Body of pancreas (tissue), 4 donors: ENCODE results near the gene NFU1. TPM values are rescaled to one million over a fixed set of nuclear protein-coding genes. Genes with fewer than 3 reads are reported as not detected.
A peak's percentile ranks its signal among the peaks of the same experiment; 100 is the strongest.

ENCODE experiments used
- ATAC-seq: fragments of 150-250 bp; one replicate; pipeline ENCODE4 v1.9.1; 2016
- DNase-seq, 4 donors: peaks; one replicate each; pipeline ENCODE4 v3.0.0-alpha.2; 2019
- H3K27ac ChIP-seq, 4 donors: fragments of 200-600 bp; sonication (generic); 1 replicate in 3 of 4; 2 replicates in 1 of 4; pipeline versions ENCODE4 v1.5.1 to v1.6.1; 2016 to 2019; ENCODE audit warnings: mild to moderate bottlenecking in 1 of 4, mixed read lengths in 1 of 4, moderate library complexity in 1 of 4
- H3K27me3 ChIP-seq, 2 donors: fragments of 200-600 bp; sonication (generic); one replicate each; pipeline ENCODE4 v1.6.0; 2016; ENCODE audit warnings: mild to moderate bottlenecking in 1 of 2
- H3K36me3 ChIP-seq, 2 donors: fragments of 200-600 bp; sonication (generic); replicated peaks in 1 of 2; 2 replicates each; pipeline ENCODE4 v1.5.1; 2016; ENCODE audit warnings: low read depth in 2 of 2; ENCODE audit not compliant: insufficient read depth in 1 of 2
- H3K4me1 ChIP-seq: fragments of 200-600 bp; sonication (generic); one replicate; pipeline ENCODE4 v1.6.0; 2016
- H3K4me3 ChIP-seq, 2 donors: fragments of 200-600 bp; sonication (generic); 1 replicate in 1 of 2; 2 replicates in 1 of 2; pipeline ENCODE4 v1.5.1; 2016 to 2019
- H3K9me3 ChIP-seq, 3 donors: fragments of 200-600 bp; sonication (generic); 1 replicate in 2 of 3; 2 replicates in 1 of 3; pipeline ENCODE4 v1.5.1; 2016
- POLR2A ChIP-seq, 3 donors: fragments of 450-650 bp; IDR thresholded peaks; one replicate each; pipeline ENCODE4 v1.6.1; 2016; ENCODE audit warnings: antibody characterized with exemption in 3 of 3, mild to moderate bottlenecking in 2 of 3
- WGBS, 2 donors: methylation state at CpG; one replicate each; pipeline ENCODE4 v1.1.5; 2017; 5-methylcytosine and 5-hydroxymethylcytosine counted together
- intact Hi-C: fragments of 100-400 bp; cut with DNase I; formaldehyde crosslinking; loops from one replicate; pipeline ENCODE4 v1.15.1; 2023
- total RNA-seq, 2 donors: library from RNA; depleted of rRNA; stranded (reverse); fragments of >200 nt; gene quantifications; one replicate each; pipeline ENCODE4 v1.1.0, GENCODE V29; 2016
- TF ChIP-seq, protein P1 (sequence below), 7 experiments: fragments of 450-650 bp in 4 of 7; fragments of 200-600 bp in 3 of 7; sonication (generic) in 3 of 7; IDR thresholded peaks; one replicate each; pipeline ENCODE4 v1.5.1; 2016 to 2019; ENCODE audit warnings: antibody characterized with exemption in 7 of 7

Gene NFU1
- 10 to 100 TPM; 12.9 to 29.1 TPM for total RNA-seq

DNA sequence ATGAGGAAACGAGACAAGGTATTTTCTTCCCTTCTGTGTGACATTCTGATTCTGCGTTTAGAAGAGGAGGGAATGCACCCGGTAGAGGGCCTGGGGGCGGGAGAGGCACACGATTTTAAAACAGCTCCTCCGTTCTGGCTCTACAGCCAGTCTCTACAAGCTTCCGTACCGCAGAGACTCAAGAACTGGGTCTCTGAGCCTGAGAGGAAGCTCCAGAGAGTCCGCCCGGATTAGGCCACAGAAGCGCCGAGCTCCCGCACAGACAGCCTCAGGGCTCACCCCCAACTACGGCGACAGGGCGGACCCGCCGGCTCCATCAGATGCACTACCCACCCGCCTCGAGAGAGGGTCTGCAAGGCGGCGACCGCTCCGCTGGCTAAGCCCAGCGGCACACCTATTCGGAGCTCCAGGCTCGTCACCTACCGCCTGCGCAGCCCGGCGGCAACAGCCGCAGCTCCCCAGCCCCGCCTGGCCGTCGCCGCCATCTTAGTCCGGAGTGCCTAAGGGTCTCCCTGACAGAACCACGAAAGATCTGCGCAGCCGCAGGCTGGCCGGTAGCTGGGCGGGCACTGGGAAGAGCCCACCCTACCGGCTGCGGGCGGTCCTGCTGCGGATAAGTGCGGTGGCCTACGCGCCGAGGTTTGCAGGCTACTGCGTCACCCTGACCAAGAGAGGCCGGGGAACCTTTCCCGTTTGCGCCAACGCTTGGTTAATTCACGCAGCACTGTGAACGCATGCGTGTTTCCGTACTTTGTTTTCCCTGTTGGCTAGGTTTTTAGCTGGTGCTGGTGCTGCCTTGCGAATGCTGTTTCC, at the start of gene NFU1:
TSS of gene NFU1 (minus strand) at position 498 of the 813 bp plus-strand sequence. CDS start at position 485, 13 bp downstream.
- WGBS, 2 donors, result 0% methylated on average over 14 to 59 of the region's 60 CpGs
- no peaks in the 10 kb centered on the region for H3K36me3 ChIP-seq
- TF ChIP-seq, protein P1, sequence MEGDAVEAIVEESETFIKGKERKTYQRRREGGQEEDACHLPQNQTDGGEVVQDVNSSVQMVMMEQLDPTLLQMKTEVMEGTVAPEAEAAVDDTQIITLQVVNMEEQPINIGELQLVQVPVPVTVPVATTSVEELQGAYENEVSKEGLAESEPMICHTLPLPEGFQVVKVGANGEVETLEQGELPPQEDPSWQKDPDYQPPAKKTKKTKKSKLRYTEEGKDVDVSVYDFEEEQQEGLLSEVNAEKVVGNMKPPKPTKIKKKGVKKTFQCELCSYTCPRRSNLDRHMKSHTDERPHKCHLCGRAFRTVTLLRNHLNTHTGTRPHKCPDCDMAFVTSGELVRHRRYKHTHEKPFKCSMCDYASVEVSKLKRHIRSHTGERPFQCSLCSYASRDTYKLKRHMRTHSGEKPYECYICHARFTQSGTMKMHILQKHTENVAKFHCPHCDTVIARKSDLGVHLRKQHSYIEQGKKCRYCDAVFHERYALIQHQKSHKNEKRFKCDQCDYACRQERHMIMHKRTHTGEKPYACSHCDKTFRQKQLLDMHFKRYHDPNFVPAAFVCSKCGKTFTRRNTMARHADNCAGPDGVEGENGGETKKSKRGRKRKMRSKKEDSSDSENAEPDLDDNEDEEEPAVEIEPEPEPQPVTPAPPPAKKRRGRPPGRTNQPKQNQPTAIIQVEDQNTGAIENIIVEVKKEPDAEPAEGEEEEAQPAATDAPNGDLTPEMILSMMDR (IDR thresholded peaks at IDR 0.05), result peak; percentile 35 to 91 (median 67)
- peak; percentile 73 to 90 (median 87) for TF ChIP-seq POLR2A (IDR thresholded peaks at IDR 0.05)
- ATAC-seq (peak; percentile 95), DNase-seq (peak; percentile 86 to 94 (median 92))
- peak within 1 kb of the TSS; percentile 69 to 84 for H3K4me3 ChIP-seq
- intact Hi-C loops, result no loop called here
- H3K4me1 ChIP-seq, result peaks cover 24% of the 10 kb centered on the region
- no peaks in the 10 kb centered on the region for H3K9me3 ChIP-seq
- peak within 1 kb of the TSS; percentile 66 to 94 (median 88) for H3K27ac ChIP-seq
- H3K27me3 ChIP-seq, result no peaks in the 10 kb centered on the region

DNA sequence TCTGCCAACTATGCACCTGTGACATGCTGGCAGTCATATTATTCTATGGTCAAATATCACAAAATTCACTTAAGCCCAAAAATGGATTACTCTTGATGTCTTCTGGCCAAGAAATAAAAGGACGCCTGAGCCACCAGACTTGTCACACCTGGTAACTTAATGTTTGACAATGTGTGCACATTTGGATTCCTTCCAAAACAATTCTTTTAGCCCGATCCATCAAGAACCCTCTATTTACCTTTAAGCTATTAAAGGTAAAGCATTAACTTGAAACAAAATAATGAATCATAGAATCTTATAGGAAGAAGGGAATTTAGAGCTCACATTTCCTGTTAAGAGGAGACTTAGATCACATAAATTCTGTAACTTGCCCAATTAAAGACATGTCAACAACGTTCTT, 46.5 kb upstream of the NFU1 start:
- ATAC-seq (peak; percentile 80), DNase-seq (peak in 3 of 4 donors; percentile 29 to 44 (median 38))
- intact Hi-C loops, result no loop called here

DNA sequence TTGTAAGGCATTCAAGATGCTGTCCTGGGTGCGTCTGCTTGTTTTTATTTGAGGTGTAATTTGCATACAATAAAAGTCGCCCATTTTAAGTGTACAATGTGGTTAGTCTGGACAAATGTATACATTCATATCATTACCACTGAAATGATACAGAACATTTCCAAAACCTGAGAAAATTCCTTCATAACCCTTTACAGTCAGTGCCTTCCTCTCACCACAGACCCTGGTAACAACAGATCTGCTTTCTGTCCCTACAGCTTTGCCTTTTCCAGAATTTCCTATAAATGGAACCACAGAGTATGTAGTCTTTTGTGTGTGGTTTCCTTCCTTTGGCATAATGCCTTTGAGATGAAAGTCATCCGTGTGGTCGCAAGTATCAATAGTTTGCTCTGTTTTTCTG, 45.8 kb upstream of the NFU1 start:
- H3K4me3 ChIP-seq, result no peak overlapping the region
- peaks cover 0 to 3% of the 10 kb centered on the region in 2 donors for H3K36me3 ChIP-seq
- H3K27ac ChIP-seq, result peak overlapping the region in 2 of 4 donors; percentile 41 to 56
- 55 to 65% methylated on average over 4 of the region's 4 CpGs for WGBS, 2 donors
- no peak for DNase-seq
- H3K27me3 ChIP-seq, result no peaks in the 10 kb centered on the region
- no peaks in the 10 kb centered on the region for H3K9me3 ChIP-seq
- no peak for ATAC-seq
- TF ChIP-seq, protein P1 (IDR thresholded peaks at IDR 0.05), result no peak
- H3K4me1 ChIP-seq, result peaks cover 19% of the 10 kb centered on the region
- intact Hi-C loops, result no loop called here

More for the DNA sequence above, 46.5 kb upstream of the NFU1 start:
- no peaks in the 10 kb centered on the region for H3K9me3 ChIP-seq
- H3K27ac ChIP-seq, result peak overlapping the region in 2 of 4 donors; percentile 41 to 56
- 13 to 16% methylated on average over 3 of the region's 3 CpGs for WGBS, 2 donors
- H3K4me3 ChIP-seq, result no peak overlapping the region
- peaks cover 19% of the 10 kb centered on the region for H3K4me1 ChIP-seq
- no peak for TF ChIP-seq POLR2A (IDR thresholded peaks at IDR 0.05)
- TF ChIP-seq, protein P1 (IDR thresholded peaks at IDR 0.05), result no peak
- peaks cover 0 to 3% of the 10 kb centered on the region in 2 donors for H3K36me3 ChIP-seq
- H3K27me3 ChIP-seq, result no peaks in the 10 kb centered on the region

DNA sequence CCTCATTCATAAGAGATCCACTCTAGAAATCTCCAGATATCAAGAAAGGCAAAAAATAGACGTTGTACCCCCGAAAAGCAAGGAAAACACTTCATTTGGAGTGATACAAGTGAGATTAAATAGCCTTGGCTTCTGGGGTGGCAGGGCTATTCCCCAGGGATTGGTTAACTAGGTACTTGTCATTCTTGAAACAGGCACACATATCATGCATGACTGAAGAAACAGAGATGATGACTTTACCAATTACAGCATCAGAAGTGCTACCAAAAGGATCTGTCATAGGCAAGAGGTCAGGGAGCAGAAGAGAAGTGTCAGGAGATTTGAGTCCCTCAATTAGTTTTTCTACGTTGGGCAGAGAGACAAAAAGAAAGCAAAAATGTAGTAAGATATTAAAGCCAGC, 45.2 kb upstream of the NFU1 start:
- Histone ChIP-seq H3K36me3 (peaks cover 0 to 3% of the 10 kb centered on the region in 2 donors), H3K27me3 (no peaks in the 10 kb centered on the region), H3K27ac (no peak overlapping the region), H3K4me3 (no peak overlapping the region), H3K9me3 (no peaks in the 10 kb centered on the region), H3K4me1 (peaks cover 19% of the 10 kb centered on the region)
- ATAC-seq (no peak), DNase-seq (no peak)
- intact Hi-C loops, result no loop called here
- no peak for TF ChIP-seq POLR2A (IDR thresholded peaks at IDR 0.05)
- TF ChIP-seq, protein P1 (IDR thresholded peaks at IDR 0.05), result no peak
- WGBS, 2 donors, result 81 to 83% methylated on average over 3 of the region's 3 CpGs
